Activated CD4-positive, alpha-beta T cell treated with anti-CD3 and anti-CD28 coated beads for 36 hours (primary cell): ENCODE data around the gene SLC25A1. TPM values are rescaled to one million over a fixed set of nuclear protein-coding genes. Genes with fewer than 3 reads are reported as not detected.

ENCODE experiments used
- ATAC-seq: fragments of 200-7000 bp; cut with Tn5 transposase; one replicate; pipeline ENCODE4 v1.10.0; 2021; ENCODE audit warnings: mild to moderate bottlenecking, moderate library complexity
- CTCF ChIA-PET: fragments of 350-600 bp; sonication (Branson Sonifier 250); formaldehyde crosslinking; loops from one replicate; lab custom pipeline; 2021; ENCODE audit warnings: antibody characterized with exemption; lab: Charles Lee
- POLR2A ChIA-PET: fragments of 350-600 bp; sonication (Branson Sonifier 250); formaldehyde crosslinking; loops from one replicate; lab custom pipeline; 2021; ENCODE audit warnings: antibody characterized with exemption, inconsistent platforms; lab: Charles Lee
- DNase-seq: peaks from one replicate; pipeline ENCODE4 v3.0.0-alpha.2; 2020
- H3K27ac Mint-ChIP-seq: one replicate; pipeline ENCODE4 v1.8.0; 2021; ENCODE audit warnings: mixed read lengths
- H3K27me3 Mint-ChIP-seq: one replicate; pipeline ENCODE4 v1.8.0; 2021; ENCODE audit warnings: mixed read lengths
- H3K36me3 Mint-ChIP-seq: one replicate; pipeline ENCODE4 v1.8.0; 2021; ENCODE audit warnings: low read depth, mixed read lengths
- H3K4me1 Mint-ChIP-seq: one replicate; pipeline ENCODE4 v1.8.0; 2021; ENCODE audit warnings: mixed read lengths
- H3K4me3 Mint-ChIP-seq: one replicate; pipeline ENCODE4 v1.8.0; 2021; ENCODE audit warnings: mild to moderate bottlenecking, moderate library complexity, mixed read lengths
- H3K9me3 Mint-ChIP-seq: one replicate; pipeline ENCODE4 v1.8.0; 2021; ENCODE audit warnings: low read depth, mixed read lengths
- intact Hi-C, 2 experiments: fragments of 100-400 bp; cut with DNase I in 1 of 2; cut with micrococcal nuclease in 1 of 2; formaldehyde crosslinking; loops; one replicate each; pipeline versions ENCODE4 v1.14.2 to v1.15.1; 2022 to 2024; cut with DNase I, micrococcal nuclease
- total RNA-seq, 2 experiments: library from RNA; stranded (reverse); gene quantifications; one replicate each; pipeline ENCODE4 v1.2.3, GENCODE V29; 2021

Gene SLC25A1
- total RNA-seq, 2 experiments from 2014 or later, result 48.5 to 52.8 TPM

DNA sequence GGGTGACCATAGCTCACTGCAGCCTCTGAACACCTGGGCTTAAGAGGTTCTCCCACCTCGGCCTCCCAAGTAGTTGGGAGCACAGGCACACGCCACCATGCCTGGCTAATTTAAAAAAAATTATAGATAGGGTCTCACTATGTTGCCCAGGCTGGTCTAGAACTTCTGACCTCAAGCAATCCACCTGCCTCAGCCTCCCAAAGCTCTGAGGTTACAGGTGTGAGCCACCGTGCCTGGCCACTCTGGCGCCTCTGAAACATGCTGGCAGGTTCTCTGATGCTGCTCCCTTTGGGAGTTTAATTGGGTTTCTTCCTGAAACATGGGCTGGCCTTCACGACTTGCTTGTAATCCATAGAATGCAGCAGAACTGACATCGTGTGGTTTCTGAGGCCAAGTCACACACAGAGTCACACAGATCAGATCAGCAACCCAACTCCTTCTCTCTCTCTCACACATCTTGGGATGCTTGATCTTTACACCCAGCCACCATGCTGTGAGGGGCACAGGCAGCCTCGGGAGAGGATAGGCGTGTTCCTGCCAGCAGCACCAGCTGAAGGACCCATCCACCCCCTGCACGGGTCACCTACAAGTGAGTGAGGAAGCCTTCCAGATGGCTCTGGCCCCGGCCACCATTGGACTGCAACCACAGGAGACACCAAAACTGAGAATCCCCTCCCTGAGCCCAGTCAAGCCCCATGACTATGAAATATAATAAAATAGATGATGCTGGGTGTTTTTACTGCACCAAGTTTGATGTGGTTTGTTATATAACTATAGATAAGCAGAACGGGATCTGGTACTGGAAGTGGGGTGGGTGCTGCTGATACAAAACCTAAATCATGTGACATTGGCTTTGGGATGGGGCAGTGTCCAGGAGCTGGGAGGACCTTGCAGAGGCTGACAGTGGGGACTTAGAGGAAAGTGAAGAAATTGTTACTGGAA lies 25.3 kb downstream of the SLC25A1 start:
- DNase-seq (no peak), ATAC-seq (no peak)
- Mint-ChIP-seq H3K4me3 (no peak overlapping the region), H3K9me3 (no peaks in the 10 kb centered on the region), H3K27ac (no peak overlapping the region), H3K36me3 (no peaks in the 10 kb centered on the region), H3K4me1 (peaks cover 5% of the 10 kb centered on the region), H3K27me3 (peaks cover 27% of the 10 kb centered on the region)
- CTCF ChIA-PET, result interaction anchor here (0.7 to 0.9 kb wide), 2 partner anchors 9 to 295 kb away, joined by 3 to 6 read pairs; partner anchors contain the start of genes C22orf39 and ESS2
- intact Hi-C loops, result no loop called here
- POLR2A ChIA-PET, result no interaction called here

DNA sequence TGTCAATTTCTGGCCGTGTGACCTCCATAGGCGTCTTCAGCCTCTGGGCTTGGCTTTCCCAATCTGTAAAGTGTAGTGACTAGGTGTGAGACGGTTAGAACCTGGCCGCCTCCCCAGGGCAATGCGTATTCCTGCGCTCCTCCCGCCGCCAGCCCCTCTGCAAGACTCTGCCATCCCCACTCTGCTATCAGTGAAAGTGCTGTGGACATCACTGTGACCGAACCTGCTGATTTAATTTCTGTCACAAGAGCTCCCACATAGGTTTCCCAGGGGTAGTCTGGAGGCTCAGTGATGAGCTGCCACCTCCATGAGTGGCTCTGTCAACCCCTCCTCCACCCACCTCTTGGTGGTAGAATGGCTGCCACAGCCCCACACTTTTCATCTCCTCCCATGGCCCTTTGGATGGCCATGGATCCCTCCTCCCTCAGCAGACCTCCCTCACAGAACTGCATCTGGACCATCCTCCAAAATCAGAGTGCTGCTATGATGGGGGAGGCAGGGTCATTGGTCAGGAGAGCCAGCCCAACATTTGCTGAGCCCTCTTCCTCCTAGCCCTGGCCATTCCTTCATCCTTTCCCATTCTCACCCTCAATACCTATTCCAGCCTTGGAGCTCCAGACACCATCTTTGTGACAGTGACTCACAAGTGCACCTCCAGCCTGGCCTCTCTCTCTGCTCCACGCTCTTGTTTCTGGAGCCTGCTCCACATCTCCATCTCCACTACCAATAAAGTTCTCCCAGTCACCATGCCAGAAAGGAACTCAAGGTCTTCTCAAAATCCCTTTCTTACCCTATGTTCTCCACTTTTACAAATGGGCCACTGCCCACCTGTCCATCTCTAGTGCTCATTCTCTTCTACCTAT lies 27.0 kb downstream of the SLC25A1 start:
- H3K27me3 Mint-ChIP-seq, result peaks cover 32% of the 10 kb centered on the region
- ATAC-seq, result no peak
- CTCF ChIA-PET, result no interaction called here

DNA sequence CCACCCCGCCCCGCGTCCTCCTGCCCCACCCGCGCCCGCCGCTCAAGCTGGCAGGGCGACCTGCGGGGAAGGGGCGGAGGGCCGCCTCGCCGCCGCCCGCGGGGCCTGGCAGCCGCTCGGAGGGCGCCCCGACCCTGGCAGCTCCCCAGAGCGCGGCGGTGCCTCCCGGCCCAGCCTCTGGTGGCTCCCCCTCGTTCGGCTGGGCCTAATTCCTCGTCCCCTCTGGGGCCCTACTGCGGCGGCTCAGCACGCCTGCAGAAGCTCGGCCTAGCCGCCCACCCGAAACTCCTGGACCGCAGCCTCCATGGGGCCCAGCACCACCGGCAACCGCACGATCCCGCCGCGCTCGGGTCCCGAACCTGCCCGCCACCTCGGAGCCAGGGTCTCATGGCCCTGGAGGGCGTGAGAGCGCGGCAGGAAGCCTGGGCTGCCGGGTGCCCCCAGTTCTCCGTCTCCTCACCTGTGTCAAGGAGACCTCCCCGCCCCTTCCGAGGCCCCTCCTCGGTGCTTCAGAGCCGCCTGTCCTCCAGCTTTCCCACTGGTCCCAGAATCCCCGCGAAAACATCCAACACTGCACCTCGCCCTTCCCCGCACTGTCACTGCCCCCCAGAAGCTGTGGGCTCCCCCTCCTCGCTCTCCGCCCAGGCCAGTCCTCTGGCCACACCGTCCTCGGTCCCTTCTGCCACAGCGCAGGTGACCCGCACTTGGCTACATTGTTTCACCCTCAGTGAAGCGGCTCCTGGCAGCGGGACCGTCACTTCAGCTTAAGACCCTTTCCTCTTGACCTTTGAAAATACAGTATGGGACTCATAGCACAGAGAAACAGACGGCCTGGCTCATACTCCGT lies 27.8 kb downstream of the SLC25A1 start:
- ChIA-PET POLR2A (no interaction called here), CTCF (interaction anchor here (0.7 kb wide), 1 partner anchor 122 kb away, joined by 3 read pairs; no protein-coding TSS in a partner anchor)
- Mint-ChIP-seq H3K9me3 (no peaks in the 10 kb centered on the region), H3K36me3 (no peaks in the 10 kb centered on the region), H3K4me1 (peaks cover 5% of the 10 kb centered on the region), H3K27ac (no peak overlapping the region), H3K4me3 (peak overlapping the region; percentile 24), H3K27me3 (peaks cover 32% of the 10 kb centered on the region)
- ATAC-seq (no peak), DNase-seq (no peak)
- intact Hi-C loops, result no loop called here

More for the DNA sequence above, 27.0 kb downstream of the SLC25A1 start:
- intact Hi-C loops, result no loop called here
- no peak overlapping the region for H3K27ac Mint-ChIP-seq
- DNase-seq, result no peak
- POLR2A ChIA-PET, result no interaction called here
- peaks cover 5% of the 10 kb centered on the region for H3K4me1 Mint-ChIP-seq
- H3K4me3 Mint-ChIP-seq, result no peak overlapping the region
- no peaks in the 10 kb centered on the region for H3K36me3 Mint-ChIP-seq
- H3K9me3 Mint-ChIP-seq, result no peaks in the 10 kb centered on the region

DNA sequence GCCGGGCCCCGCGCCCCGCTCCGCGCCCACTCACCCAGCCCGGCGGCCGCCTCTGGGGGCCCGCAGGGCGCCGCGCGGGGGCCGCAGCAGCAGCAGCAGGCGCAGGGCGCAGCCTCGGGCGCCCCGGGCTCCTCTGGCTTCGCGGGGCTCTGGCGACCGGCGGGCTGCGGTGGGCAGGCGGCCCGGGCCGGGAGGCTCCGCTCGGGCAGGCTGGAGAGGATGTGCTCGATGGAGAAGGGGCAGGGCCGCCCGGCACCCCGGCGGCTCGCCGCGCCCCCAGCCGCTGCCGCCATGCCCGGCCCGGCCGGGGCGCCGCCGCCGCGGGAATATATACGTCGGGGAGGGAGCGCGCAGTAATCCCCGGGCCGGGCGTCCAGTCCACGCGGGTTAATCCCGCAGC lies 28.5 kb downstream of the SLC25A1 start, which contains the start of gene GSC2:
GSC2 (minus strand) TSS at position 302 of the 400 bp plus-strand sequence; CDS start at position 293, 9 bp downstream.
- Mint-ChIP-seq H3K36me3 (no peaks in the 10 kb centered on the region), H3K4me3 (peak within 1 kb of the TSS; percentile 24), H3K4me1 (peaks cover 5% of the 10 kb centered on the region), H3K9me3 (no peaks in the 10 kb centered on the region), H3K27me3 (peaks cover 31% of the 10 kb centered on the region), H3K27ac (no peak within 1 kb of the TSS)
- no peak for DNase-seq
- ATAC-seq, result no peak
- ChIA-PET CTCF (interaction anchor here (0.7 kb wide), 1 partner anchor 121 kb away, joined by 3 read pairs; no protein-coding TSS in a partner anchor), POLR2A (no interaction called here)
- intact Hi-C loops, result loop anchor here in 1 of 2 experiments (10.0 kb wide), 1 partner anchor 705 kb away; the partner anchor contains the start of genes GNB1L and RTL10

GRCh38 chr22:19149047-19149883 lies 29.3 kb downstream of the SLC25A1 start:
- Mint-ChIP-seq H3K27me3 (peaks cover 29% of the 10 kb centered on the region), H3K9me3 (no peaks in the 10 kb centered on the region), H3K27ac (no peak overlapping the region), H3K36me3 (no peaks in the 10 kb centered on the region), H3K4me1 (peaks cover 7% of the 10 kb centered on the region), H3K4me3 (no peak overlapping the region)
- intact Hi-C loops, result loop anchor here in 1 of 2 experiments (10.0 kb wide), 1 partner anchor 706 kb away; the partner anchor contains the start of genes GNB1L and RTL10
- DNase-seq, result peak; percentile 63
- ATAC-seq, result peak; percentile 28
- CTCF ChIA-PET, result interaction anchor here (1.2 kb wide), 1 partner anchor 17 kb away, joined by 4 read pairs; no protein-coding TSS in a partner anchor
- POLR2A ChIA-PET, result no interaction called here

DNA sequence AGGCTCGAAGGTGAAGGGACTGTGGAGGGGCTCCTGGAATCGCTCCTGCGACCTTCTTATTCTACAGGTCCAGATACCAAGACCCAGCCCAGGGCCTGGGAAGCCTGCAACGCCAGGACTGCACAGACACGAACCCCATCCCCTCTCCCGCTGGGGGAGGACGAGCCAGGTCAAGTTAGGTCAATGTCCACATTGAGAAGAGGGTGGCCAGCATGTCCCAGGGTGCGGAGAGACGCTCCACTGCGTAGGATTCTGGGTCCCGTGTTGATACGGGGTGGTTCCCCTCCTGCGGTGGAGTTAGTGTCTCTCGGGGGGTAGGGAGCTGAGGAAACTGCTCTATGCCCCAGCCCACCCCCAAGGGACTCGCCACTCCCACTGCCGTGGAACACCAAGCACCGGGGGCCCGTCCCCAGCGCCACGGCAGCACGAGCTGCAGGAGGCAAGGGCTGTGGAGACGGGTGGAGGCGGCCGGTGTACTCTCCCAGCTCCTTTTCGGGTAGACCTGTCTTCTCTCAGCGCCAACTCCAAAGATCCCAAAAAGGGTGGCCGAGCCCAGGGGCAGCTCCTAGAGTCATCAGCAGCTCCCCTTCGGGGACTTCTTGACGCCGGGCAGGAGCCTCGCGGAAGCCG lies 30.0 kb downstream of the SLC25A1 start:
- no peak for ATAC-seq
- intact Hi-C loops, result loop anchor here in 1 of 2 experiments (10.0 kb wide), 1 partner anchor 706 kb away; the partner anchor contains the start of genes GNB1L and RTL10
- DNase-seq, result no peak
- Mint-ChIP-seq H3K9me3 (no peaks in the 10 kb centered on the region), H3K4me1 (peaks cover 13% of the 10 kb centered on the region), H3K27ac (no peak overlapping the region), H3K27me3 (peaks cover 25% of the 10 kb centered on the region), H3K4me3 (no peak overlapping the region), H3K36me3 (peaks cover 3% of the 10 kb centered on the region)
- CTCF ChIA-PET, result interaction anchor here (1.2 kb wide), 1 partner anchor 18 kb away, joined by 4 read pairs; no protein-coding TSS in a partner anchor
- POLR2A ChIA-PET, result no interaction called here

DNA sequence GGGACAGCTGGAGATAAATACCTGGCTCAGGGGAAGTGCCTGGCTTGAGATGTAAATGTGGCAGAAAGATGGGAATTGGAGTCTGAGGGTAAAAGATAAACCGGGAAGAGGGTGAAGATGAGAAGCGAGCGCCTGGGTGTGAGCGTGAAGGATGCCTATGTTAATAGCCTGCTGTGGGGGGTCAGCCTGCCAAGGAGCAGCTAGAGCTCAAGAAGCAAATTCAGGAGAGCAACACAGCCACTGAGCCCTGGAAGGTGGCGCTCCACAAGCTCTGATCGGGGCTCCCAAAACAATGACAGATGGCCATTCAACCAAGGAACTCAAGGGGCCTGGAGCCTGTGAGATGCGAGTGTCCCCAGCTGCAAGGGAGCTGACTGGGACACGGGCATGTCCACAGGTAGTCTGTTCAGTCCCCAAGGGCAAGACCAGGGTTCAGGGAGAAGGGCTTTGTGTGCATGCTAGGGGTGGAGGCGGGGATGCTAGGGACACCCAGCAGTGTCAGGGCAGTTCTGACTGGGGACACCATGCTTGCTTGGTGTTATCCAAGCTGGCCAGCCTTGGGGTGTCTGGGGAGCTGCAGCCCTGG lies 31.2 kb downstream of the SLC25A1 start:
- H3K36me3 Mint-ChIP-seq, result peaks cover 3% of the 10 kb centered on the region
- ATAC-seq (no peak), DNase-seq (no peak)
- intact Hi-C loops, result loop anchor here in 1 of 2 experiments (10.0 kb wide), 1 partner anchor 708 kb away; the partner anchor contains the start of genes GNB1L and RTL10
- CTCF ChIA-PET, result interaction anchor here (0.6 to 1.6 kb wide), 4 partner anchors 28 to 482 kb away, joined by 3 to 5 read pairs (median 3); no protein-coding TSS in a partner anchor
- no peak overlapping the region for H3K4me3 Mint-ChIP-seq
- H3K4me1 Mint-ChIP-seq, result peaks cover 21% of the 10 kb centered on the region
- POLR2A ChIA-PET, result interaction anchor here (0.9 kb wide), 1 partner anchor 26 kb away, joined by 3 read pairs; no protein-coding TSS in a partner anchor
- H3K27me3 Mint-ChIP-seq, result peaks cover 21% of the 10 kb centered on the region
- H3K9me3 Mint-ChIP-seq, result no peaks in the 10 kb centered on the region
- H3K27ac Mint-ChIP-seq, result no peak overlapping the region

GRCh38 chr22:19146215-19146968 lies 32.1 kb downstream of the SLC25A1 start:
- DNase-seq (no peak), ATAC-seq (no peak)
- intact Hi-C loops, result loop anchor here in 1 of 2 experiments (10.0 kb wide), 1 partner anchor 708 kb away; the partner anchor contains the start of genes GNB1L and RTL10
- H3K4me3 Mint-ChIP-seq, result no peak overlapping the region
- H3K27me3 Mint-ChIP-seq, result peaks cover 14% of the 10 kb centered on the region
- no peak overlapping the region for H3K27ac Mint-ChIP-seq
- ChIA-PET CTCF (interaction anchor here (0.6 to 2.6 kb wide), 4 partner anchors 28 to 483 kb away, joined by 3 to 18 read pairs (median 4); partner anchors contain the start of gene SLC25A1), POLR2A (interaction anchor here (0.9 kb wide), 1 partner anchor 27 kb away, joined by 3 read pairs; no protein-coding TSS in a partner anchor)
- H3K9me3 Mint-ChIP-seq, result no peaks in the 10 kb centered on the region
- H3K36me3 Mint-ChIP-seq, result peaks cover 5% of the 10 kb centered on the region
- peaks cover 22% of the 10 kb centered on the region for H3K4me1 Mint-ChIP-seq
